OCI-LY3 (cell line): ENCODE data around the gene TMEM218.

Experiments
- EZH2phosphoT487 ChIP-seq: fragments of 200-600 bp; shearing (Covaris generic); IDR thresholded peaks from 2 replicates; pipeline ENCODE4 v1.6.1; 2018; ENCODE audit warnings: antibody characterized with exemption, mixed run types, low read depth
- TF ChIP-seq, protein P1 (sequence below): fragments of 200-600, 300-600 bp; sonication (generic); IDR thresholded peaks from 2 replicates; pipeline ENCODE4 v1.5.1; 2014; ENCODE audit warnings: antibody characterized with exemption, low read length, low read depth

DNA sequence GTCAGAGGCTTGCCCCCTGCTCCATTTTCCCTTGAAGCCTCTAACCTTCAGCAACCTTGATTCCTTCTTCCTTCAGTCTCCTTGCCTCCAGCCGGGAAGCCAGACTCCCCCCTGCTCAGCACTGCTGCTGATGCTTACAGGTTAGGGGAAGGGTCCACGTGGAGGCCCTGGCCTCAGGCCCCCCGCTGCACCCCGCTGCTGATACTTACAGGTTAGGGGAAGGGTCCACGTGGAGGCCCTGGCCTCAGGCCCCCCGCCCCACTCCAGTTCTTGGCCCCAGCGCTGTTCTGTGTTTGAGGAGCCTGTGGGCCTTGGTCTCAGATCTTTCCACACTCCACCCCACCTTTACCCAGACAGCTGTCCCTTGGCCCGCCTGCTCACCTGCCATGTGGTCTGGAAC, 27.5 kb upstream of the TMEM218 start:
- TF ChIP-seq EZH2phosphoT487, result no peak
- TF ChIP-seq, protein P1, sequence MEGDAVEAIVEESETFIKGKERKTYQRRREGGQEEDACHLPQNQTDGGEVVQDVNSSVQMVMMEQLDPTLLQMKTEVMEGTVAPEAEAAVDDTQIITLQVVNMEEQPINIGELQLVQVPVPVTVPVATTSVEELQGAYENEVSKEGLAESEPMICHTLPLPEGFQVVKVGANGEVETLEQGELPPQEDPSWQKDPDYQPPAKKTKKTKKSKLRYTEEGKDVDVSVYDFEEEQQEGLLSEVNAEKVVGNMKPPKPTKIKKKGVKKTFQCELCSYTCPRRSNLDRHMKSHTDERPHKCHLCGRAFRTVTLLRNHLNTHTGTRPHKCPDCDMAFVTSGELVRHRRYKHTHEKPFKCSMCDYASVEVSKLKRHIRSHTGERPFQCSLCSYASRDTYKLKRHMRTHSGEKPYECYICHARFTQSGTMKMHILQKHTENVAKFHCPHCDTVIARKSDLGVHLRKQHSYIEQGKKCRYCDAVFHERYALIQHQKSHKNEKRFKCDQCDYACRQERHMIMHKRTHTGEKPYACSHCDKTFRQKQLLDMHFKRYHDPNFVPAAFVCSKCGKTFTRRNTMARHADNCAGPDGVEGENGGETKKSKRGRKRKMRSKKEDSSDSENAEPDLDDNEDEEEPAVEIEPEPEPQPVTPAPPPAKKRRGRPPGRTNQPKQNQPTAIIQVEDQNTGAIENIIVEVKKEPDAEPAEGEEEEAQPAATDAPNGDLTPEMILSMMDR, result no peak
